Measurements from ENCODE around the gene TMEM266.

The TMEM266 gene

DNA sequence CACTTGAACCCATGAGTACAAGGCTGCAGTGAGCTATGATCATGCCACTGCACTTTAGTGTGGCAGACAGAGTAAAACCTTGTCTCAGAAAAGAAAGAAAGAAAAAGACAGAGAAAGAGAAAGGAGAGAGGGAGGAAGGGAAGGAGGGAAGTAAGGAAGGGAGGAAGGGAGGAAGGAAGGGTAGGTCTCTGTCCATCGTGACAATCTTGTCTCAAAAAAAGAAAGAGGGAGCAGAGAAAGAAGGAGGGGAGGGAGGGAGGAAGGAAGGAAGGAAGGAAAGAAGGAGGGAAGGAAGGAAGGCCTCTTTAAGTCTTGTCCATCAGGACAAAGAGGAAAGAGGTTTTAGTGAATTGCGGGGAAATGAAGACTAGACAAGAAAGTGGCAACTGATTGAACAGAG, 129.3 kb downstream of the TMEM266 start:
- no peak for DNase-seq

DNA sequence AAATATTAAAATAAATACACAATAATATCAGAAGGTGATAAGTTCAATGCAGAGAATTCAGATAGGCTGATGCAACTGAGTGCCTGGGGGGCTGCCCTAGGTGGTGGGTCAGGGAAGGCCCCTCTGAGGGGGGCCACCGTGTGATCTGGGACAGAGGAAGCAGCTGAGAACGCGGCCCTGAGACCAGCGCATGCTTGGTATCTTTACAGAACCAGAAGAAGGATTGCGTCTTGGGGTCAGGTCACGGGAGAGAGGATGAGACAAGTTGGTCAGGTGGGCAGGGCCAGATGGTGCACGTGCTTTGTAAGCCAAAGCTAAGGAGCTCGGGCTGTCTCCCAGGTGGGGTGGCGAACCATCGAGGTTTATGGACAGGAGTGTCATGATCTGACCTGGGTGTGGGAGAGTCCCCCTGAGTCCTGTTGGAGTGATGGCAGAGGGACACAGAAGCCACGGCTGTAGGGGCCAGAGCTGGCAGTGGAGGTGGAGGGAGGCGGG, 130.3 kb downstream of the TMEM266 start:
- no peak for DNase-seq

GRCh38 chr15:76190751-76191538, 131.2 kb downstream of the TMEM266 start:
- no peak for DNase-seq

DNA sequence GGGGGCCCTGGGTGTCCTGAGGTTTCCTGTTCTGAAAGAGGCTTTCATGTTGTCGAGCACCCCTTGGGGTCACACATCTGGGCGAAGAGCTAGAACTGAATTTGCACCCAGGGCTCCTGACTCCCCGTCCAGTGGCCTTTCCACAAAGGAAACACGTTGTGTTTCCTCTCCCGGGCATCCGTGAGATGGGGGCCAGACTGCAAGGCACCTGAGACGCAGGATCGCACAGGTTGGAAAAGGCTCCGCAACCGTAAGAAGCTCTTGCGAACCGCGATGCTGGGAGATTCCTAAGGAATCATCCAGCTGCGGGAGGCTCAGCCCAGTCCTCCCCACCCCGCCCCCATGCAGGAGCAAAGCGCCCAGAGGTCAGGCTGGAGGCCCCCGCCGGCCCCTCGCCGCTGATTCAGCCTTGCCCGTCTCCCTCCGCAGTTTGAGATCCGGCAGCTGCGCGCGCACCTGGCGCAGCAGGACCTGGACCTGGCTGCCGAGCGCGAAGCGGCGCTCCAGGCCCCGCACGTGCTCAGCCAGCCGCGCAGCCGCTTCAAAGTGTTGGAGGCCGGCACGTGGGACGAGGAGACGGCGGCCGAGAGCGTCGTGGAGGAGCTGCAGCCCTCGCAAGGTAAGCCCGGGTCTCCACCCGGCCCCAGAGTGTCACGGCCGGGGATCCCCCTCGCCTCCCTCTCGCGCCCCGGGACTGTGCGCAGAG, 131.9 kb downstream of the TMEM266 start:
- no peak for DNase-seq

GRCh38 chr15:76192715-76193114, 132.9 kb downstream of the TMEM266 start:
- DNase-seq: no peak

GRCh38 chr15:76193934-76194333, 134.1 kb downstream of the TMEM266 start:
- no peak for DNase-seq

DNA sequence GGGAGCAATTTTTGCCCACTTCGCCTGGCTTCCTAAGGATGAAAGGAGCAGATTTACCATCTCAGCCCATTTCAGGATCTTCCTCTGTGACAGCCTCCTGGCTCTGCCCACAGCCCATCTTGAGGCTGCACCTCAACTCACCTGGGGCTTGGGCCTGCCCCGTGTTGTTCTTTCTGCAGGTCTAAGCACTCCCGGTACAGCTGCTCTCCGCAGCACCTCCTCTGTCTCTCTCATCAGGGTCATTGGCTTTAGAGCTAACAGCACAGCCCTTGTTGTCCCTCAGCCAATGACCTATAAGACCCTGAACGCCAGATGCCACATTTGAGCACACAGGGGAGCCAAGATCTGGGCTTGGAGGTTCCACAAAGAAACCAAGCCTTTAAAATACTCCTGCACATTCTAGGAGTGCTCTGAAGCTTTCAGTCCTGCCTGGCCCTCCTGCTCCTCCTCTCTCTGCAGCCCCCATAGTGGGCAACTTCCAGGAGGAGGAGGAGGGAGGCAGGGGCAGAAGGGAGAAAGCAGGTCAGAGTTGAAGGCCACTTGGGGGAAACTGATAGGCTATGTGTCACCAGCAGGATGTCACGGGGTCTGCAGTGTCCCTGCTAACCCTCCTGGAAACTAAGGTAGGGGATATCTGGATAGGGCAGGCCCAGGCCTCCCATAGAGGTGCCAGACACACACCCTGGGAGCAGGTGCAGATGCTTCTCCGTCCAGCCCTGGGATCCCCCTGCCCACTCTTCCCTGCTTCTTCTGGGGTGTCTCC, 135.9 kb downstream of the TMEM266 start:
- DNase-seq: no peak

GRCh38 chr15:76196269-76197231, 136.8 kb downstream of the TMEM266 start:
- DNase-seq: no peak

- DNase-seq: no peak
Observed at GRCh38 chr15:76197703-76198455, 138.1 kb downstream of the TMEM266 start.

- no peak for DNase-seq
Observed at GRCh38 chr15:76198456-76199105, 138.8 kb downstream of the TMEM266 start.

DNA sequence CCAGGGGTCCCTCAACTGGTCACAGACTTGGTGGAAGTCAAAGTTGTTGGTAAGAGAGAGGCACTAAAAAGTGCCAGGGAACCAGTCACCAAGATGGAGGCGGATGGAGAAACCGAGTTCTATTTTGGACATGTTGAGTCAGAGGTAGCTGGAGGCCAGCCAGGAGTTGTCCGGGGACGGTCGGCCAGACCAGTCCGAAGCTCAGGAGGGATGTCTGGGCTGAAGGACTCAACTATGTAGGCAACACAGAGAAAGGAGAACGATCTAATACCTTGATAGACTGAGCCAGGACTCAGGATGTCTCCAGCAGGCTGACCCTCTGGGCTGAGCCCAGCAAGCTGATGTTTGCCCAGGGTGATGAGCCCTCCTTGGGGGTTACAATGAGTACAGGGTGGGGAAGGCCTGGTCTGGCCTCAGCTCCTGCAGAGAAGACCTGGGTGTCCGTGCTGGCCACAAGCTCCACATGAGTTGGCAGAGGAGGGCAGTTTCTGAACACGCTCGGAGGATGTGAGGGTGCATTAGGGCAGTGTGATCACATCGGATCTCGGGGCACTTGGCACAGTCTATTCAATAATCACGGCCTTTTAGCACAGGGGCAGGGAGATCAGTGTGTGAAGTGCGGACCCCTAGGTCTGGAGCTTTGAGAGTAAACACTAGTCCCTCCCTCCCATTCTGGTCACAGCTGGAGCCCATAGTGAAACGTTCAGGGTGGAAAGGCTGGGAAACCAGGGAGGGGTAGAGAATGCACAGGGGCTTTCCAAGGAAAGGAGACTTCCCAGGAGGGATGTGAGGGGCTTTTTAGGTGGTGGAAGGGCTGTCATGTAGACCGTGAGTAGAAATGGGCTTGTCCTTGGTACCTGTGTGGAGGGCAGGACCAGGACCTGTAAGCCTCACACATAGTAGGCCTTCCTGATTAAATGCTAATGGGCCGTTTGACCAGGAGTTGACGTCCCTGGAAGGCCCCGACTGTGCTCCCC, 139.6 kb downstream of the TMEM266 start:
- DNase-seq: no peak

DNA sequence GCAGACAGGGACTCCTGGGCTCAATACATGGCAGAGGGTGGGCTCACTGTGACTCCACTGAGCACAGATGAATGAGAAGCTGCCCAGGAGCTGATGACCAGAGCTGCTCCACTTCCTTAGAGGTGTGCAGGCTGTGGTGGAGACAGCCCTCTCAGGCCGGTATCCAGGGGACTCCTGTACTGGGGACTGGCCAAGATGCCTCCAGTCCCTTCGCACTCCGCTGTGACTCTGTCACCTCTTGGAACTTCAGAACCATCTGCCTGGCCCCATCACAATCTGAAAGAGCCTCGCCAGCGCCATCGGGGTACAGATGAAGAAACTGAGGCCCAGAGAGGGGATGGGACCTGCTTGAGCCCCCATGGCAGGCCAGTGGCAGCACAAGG, 140.3 kb downstream of the TMEM266 start:
- DNase-seq: no peak

- no peak for DNase-seq
Observed at GRCh38 chr15:76200641-76201105, 140.9 kb downstream of the TMEM266 start.

DNA sequence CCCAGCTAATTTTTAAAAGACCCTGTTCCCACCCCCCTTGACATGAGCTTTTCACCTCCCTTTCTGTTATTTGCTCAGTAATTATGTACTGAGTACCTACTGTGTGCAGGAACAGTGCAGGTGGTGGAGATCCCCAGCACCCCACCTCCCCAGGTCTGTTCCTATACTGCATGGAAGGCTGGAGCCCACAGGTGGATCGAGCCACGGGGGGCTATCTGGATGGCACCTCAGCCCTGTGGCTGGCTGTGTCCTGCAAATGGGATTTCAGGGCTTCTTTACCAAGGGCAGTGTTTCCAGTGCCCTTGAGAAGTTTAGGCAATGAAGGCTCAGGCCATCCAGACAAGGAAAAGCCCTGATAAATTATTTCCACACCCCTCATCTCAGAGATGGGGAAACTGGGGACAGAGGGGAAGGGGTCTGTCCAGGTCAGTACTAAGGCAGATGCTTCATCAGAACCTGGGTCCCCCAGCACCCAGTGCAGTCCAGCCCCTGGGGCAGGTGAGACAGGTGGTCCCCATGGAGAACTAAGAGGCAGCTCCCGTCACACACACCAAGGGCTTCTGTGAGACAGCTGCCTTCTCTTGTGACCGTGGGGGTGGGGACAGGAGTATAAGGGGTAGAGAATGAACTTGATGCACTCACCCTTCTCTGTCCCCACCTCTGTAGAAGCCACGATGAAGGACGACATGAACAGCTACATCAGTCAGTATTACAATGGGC, 141.9 kb downstream of the TMEM266 start:
- DNase-seq: no peak

DNA sequence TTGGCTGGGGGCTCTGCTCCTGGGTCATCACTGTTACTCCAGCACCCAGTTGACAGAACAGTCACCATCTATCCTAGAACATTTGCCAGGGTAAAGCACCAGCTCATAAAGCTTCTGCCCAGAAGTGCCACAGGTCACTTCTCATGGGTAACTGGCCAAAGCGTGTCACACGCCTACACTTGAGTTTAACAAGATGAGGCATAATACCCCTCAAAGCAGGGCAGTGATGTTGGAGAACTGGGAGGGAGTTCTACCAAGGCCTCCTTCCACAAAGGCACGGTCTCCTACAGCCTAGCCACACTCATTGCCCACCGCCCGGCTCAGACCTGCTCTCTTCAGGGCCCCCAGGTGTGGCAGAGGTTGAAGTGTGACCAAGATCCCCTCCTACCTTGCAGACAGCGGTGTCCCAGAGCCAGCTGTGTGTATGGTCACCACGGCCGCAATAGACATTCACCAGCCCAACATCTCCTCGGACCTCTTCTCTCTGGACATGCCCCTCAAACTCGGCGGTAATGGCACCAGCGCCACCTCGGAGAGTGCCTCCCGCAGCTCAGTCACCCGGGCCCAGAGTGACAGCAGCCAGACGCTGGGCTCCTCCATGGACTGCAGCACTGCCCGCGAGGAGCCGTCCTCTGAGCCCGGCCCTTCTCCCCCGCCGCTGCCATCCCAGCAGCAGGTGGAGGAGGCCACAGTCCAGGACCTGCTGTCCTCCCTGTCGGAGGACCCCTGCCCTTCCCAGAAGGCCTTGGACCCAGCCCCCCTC, 143.7 kb downstream of the TMEM266 start:
- DNase-seq: no peak

DNA sequence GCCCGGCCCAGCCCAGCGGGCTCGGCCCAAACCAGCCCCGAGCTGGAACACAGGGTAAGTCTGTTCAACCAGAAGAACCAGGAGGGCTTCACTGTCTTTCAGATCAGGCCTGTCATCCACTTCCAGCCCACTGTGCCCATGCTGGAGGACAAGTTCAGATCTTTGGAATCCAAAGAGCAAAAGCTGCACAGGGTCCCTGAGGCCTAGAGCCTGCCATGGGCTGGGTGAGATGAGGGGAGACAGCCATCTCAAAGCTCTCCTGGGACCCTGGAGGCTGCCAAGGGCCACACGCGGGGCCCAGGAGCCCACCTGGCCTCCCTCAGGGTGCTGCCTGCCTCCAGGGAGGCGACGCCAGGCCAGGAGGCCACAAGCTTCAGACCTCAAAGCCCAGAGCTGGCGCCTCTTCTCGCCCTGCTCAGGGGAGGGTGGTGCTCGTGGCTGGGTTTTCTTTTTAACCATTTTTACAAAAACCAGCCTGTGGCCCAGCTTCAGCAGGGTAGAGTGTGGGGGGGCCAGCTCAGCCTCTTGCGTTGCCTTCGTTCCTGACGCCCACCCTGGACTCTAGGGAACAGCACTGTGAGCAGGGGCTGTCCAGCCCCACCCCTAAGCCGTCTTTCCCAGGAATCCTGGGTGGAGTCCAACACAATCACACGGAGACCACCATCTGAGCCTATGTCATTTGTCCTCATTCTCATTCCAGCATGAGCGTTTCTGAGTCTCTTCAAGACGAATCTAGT, 144.5 kb downstream of the TMEM266 start:
- DNase-seq: no peak

GRCh38 chr15:76204916-76205460, 145.2 kb downstream of the TMEM266 start:
- no peak for DNase-seq
